K562 (cell line): ENCODE measurements around the gene ZNF331. TPM values are rescaled to one million over a fixed set of nuclear protein-coding genes. Genes with fewer than 3 reads are reported as not detected.

ENCODE experiments used
- ATAC-seq: fragments of 200-7000 bp; cut with Tn5 transposase; 3 replicates; pipeline ENCODE4 v1.9.1; 2020; ENCODE audit warnings: moderate library complexity
- BruUV-seq: library from RNA; stranded (reverse); fragments of 400-500 nt; replicated peaks from 2 replicates; lab custom pipeline; 2021; lab: Mats Ljungman, UMichigan
- CTCF ChIA-PET: fragments of 300-600 bp; formaldehyde crosslinking; extraction: SDS; loops from one replicate; lab custom pipeline; 2021; ENCODE audit warnings: low intra/inter-chr PET ratio; lab: Yijun Ruan, JAX
- POLR2A ChIA-PET: fragments of 300-600, 350-650 bp; sonication (Branson Sonifier 250); formaldehyde crosslinking; extraction: SDS; loops from one replicate; lab custom pipeline; 2021; ENCODE audit warnings: antibody characterized with exemption, inconsistent platforms; lab: Yijun Ruan, JAX
- DNase-seq, 4 experiments: peaks; one replicate each; pipeline versions ENCODE4 v3.0.0 to v3.0.0-alpha.2; 2011 to 2018; ENCODE audit warnings: low spot score in 3 of 4, mixed read lengths in 3 of 4; ENCODE audit errors: extremely low read depth in 1 of 4
- FAIRE-seq: peaks from 2 replicates; lab custom pipeline; 2011; peaks lifted over from hg19 to GRCh38; lab: Jason Lieb, UNC
- H2AFZ ChIP-seq: 2 replicates; pipeline ENCODE4 v1.6.0; 2011; ENCODE audit warnings: low read depth, low read length, control low read depth, inconsistent platforms
- H3K27ac ChIP-seq: fragments of 200-600 bp; 3 replicates; pipeline ENCODE4 v1.8.0; 2011; ENCODE audit warnings: low read depth, mild to moderate bottlenecking, control low read depth, inconsistent platforms, low read length, moderate library complexity, mixed read lengths; ENCODE audit errors: extremely low read depth
- H3K27me3 ChIP-seq, 2 experiments: fragments of 300-600 bp in 1 of 2; 2 replicates in 1 of 2; 3 replicates in 1 of 2; pipeline versions ENCODE4 v1.6.0 to v1.8.0; 2011; ENCODE audit warnings: inconsistent platforms in 2 of 2, low read length in 2 of 2, mild to moderate bottlenecking in 1 of 2, mixed read lengths in 1 of 2, moderate library complexity in 1 of 2; ENCODE audit not compliant: control insufficient read depth in 2 of 2, insufficient read depth in 2 of 2
- H3K36me3 ChIP-seq: fragments of 300-600 bp; 3 replicates; pipeline ENCODE4 v1.8.0; 2011; ENCODE audit warnings: mild to moderate bottlenecking, low read length, inconsistent platforms; ENCODE audit not compliant: control insufficient read depth, insufficient read depth
- H3K4me1 ChIP-seq, 2 experiments: fragments of 200-600 bp in 1 of 2; replicated peaks in 1 of 2; 2 replicates in 1 of 2; 3 replicates in 1 of 2; pipeline versions ENCODE4 v1.5.1 to v1.8.0; 2011; ENCODE audit warnings: inconsistent platforms in 2 of 2, low read length in 2 of 2, mild to moderate bottlenecking in 1 of 2, mixed read lengths in 1 of 2, moderate library complexity in 1 of 2; ENCODE audit not compliant: control insufficient read depth in 2 of 2, insufficient read depth in 2 of 2
- H3K4me2 ChIP-seq: 2 replicates; pipeline ENCODE4 v1.6.1; 2011; ENCODE audit warnings: low read length, control low read depth, inconsistent platforms, mixed read lengths; ENCODE audit not compliant: insufficient read depth
- H3K4me3 ChIP-seq: fragments of 200-600 bp; sonication (generic), shearing (Covaris generic); 2 replicates; pipeline ENCODE4 v1.5.1; 2016; ENCODE audit warnings: control low read depth, inconsistent platforms
- H3K79me2 ChIP-seq: fragments of 200-600 bp; 3 replicates; pipeline ENCODE4 v1.8.0; 2011; ENCODE audit warnings: low read length, inconsistent platforms; ENCODE audit not compliant: control insufficient read depth, insufficient read depth
- H3K9ac ChIP-seq, 2 experiments: 2 replicates each; pipeline versions ENCODE4 v1.6.0 to v1.6.1; 2011; ENCODE audit warnings: low read depth in 2 of 2, low read length in 2 of 2, control low read depth in 1 of 2, inconsistent platforms in 1 of 2, mild to moderate bottlenecking in 1 of 2, mixed read lengths in 1 of 2; ENCODE audit not compliant: insufficient read depth in 1 of 2
- H3K9me1 ChIP-seq: one replicate; pipeline ENCODE4 v1.6.0; 2011; ENCODE audit warnings: inconsistent platforms, mild to moderate bottlenecking, low read length, moderate library complexity; ENCODE audit not compliant: control insufficient read depth, insufficient read depth
- H3K9me3 ChIP-seq: replicated peaks from 2 replicates; pipeline ENCODE4 v1.5.1; 2011; ENCODE audit warnings: low read depth, low read length, inconsistent platforms; ENCODE audit not compliant: control insufficient read depth, insufficient read depth
- H4K20me1 ChIP-seq: replicated peaks from 2 replicates; pipeline ENCODE4 v1.6.1; 2011; ENCODE audit warnings: low read length, inconsistent platforms, mixed read lengths; ENCODE audit not compliant: control insufficient read depth, insufficient read depth
- CAMTA2 ChIP-seq: fragments of 250-450 bp; sonication (Bioruptor Pico); conservative IDR thresholded peaks from 2 replicates; pipeline ENCODE4 v1.5.1; 2022
- CREB5 ChIP-seq: fragments of 250-450 bp; sonication (Bioruptor Pico); IDR thresholded peaks from 2 replicates; pipeline ENCODE4 v1.5.0; 2020; ENCODE audit warnings: mild to moderate bottlenecking
- FOXA3 ChIP-seq, 2 experiments: fragments of 450-650 bp in 1 of 2; sonication (generic) in 1 of 2; formaldehyde crosslinking; IDR thresholded peaks in 1 of 2; conservative IDR thresholded peaks in 1 of 2; 2 replicates each; pipeline versions ENCODE4 v1.4.0 to v1.8.0; 2020 to 2022; ENCODE audit warnings: mild to moderate bottlenecking in 2 of 2, missing genetic modification reagents in 1 of 2
- IFI16 ChIP-seq: fragments of 250-450 bp; sonication (Bioruptor Pico); IDR thresholded peaks from 2 replicates; pipeline ENCODE4 v2.1.2; 2022; ENCODE audit warnings: mild to moderate bottlenecking, inconsistent platforms
- POLR3A ChIP-seq: IDR thresholded peaks from 2 replicates; pipeline ENCODE4 v1.6.1; 2011; ENCODE audit warnings: borderline replicate concordance, mild to moderate bottlenecking, moderate library complexity; ENCODE audit not compliant: insufficient read length, insufficient read depth; ENCODE audit errors: extremely low read depth
- TCFL5 ChIP-seq: fragments of 250-450 bp; sonication (Bioruptor Pico); conservative IDR thresholded peaks from 2 replicates; pipeline ENCODE4 v1.6.1; 2021; ENCODE audit warnings: mild to moderate bottlenecking, moderate library complexity, matching md5 sums
- TFE3 ChIP-seq: fragments of 450-650 bp; formaldehyde crosslinking; IDR thresholded peaks from 2 replicates; pipeline ENCODE4 v1.4.0; 2020; ENCODE audit warnings: mild to moderate bottlenecking, mixed read lengths
- ZBTB26 ChIP-seq: fragments of 450-650 bp; formaldehyde crosslinking; IDR thresholded peaks from 2 replicates; pipeline ENCODE4 v1.4.0; 2022; ENCODE audit warnings: missing genetic modification characterization
- ZBTB5 ChIP-seq: fragments of 450-650 bp; IDR thresholded peaks from 2 replicates; pipeline ENCODE4 v1.6.1; 2017; ENCODE audit warnings: antibody characterized with exemption
- ZFPM2 ChIP-seq: fragments of 250-450 bp; sonication (Bioruptor Pico); IDR thresholded peaks from 2 replicates; pipeline ENCODE4 v1.5.1; 2022; ENCODE audit warnings: mild to moderate bottlenecking
- ZNF224 ChIP-seq: sonication (generic); formaldehyde crosslinking; IDR thresholded peaks from 2 replicates; pipeline ENCODE4 v1.8.0; 2022; ENCODE audit warnings: mild to moderate bottlenecking, missing genetic modification reagents
- ZNF77 ChIP-seq: fragments of 250-450 bp; sonication (Bioruptor Pico); IDR thresholded peaks from 2 replicates; pipeline ENCODE4 v1.5.0; 2020
- WGBS: fragments of 100-300 bp; shearing (Covaris generic); methylation state at CpG from one replicate; pipeline ENCODE4 v1.1.6; 2016; ENCODE audit warnings: low coverage, mixed read lengths; ENCODE audit not compliant: insufficient coverage; ENCODE audit errors: missing lambda C conversion rate; 5-methylcytosine and 5-hydroxymethylcytosine counted together
- in situ Hi-C: fragments of 300-500 bp; cut with MboI; formaldehyde crosslinking; loops from 4 replicates; pipeline ENCODE4 v1.15.0; 2018; ENCODE audit warnings: inconsistent platforms, mixed read lengths
- intact Hi-C: fragments of 100-400 bp; cut with micrococcal nuclease; formaldehyde crosslinking; loops from 2 replicates; pipeline ENCODE4 v1.14.2; 2022
- polyA plus RNA-seq, 8 experiments: library from polyadenylated mRNA; depleted of rRNA in 4 of 8; stranded (reverse) in 5 of 8; unstranded in 3 of 8; fragments of >200 nt; fragmentation: Nextera tagmentation in 2 of 8; fragmentation: Illumina TruSeq in 1 of 8; extraction: Ambion mirVana in 2 of 8; extraction: Trizol in 1 of 8; gene quantifications; 2 replicates each; pipeline versions ENCODE4 v1.2.1 to v1.2.3, GENCODE V29; 2011 to 2014; ENCODE audit warnings: inconsistent platforms in 1 of 8, missing spikeins in 1 of 8
- total RNA-seq, 7 experiments: library from RNA; depleted of rRNA in 6 of 7; stranded (reverse); fragments of >200 nt in 6 of 7; fragmentation: Illumina TruSeq in 2 of 7; extraction: Trizol in 2 of 7; gene quantifications; 2 replicates each; pipeline versions ENCODE4 v1.2.1 to v1.2.3, GENCODE V29; 2011 to 2021; ENCODE audit warnings: low replicate concordance in 1 of 7
- TF ChIP-seq, protein P1 (sequence below), 2 experiments: IDR thresholded peaks; 2 replicates each; pipeline ENCODE4 v1.6.1; 2011; ENCODE audit warnings: borderline replicate concordance in 1 of 2, control low read depth in 1 of 2, low read depth in 1 of 2, low read length in 1 of 2, mild to moderate bottlenecking in 1 of 2, mixed read lengths in 1 of 2, moderate library complexity in 1 of 2; ENCODE audit not compliant: insufficient read depth in 1 of 2, insufficient read length in 1 of 2, poor library complexity in 1 of 2, severe bottlenecking in 1 of 2; ENCODE audit errors: extremely low read depth in 1 of 2

The ZNF331 gene
- total and polyA plus RNA-seq, 9 of the 15 experiments (the other 6 are each of a cell fraction or from before 2014, with no cell fraction given) = 0.23 to 2.7 (median 0.76) TPM

DNA sequence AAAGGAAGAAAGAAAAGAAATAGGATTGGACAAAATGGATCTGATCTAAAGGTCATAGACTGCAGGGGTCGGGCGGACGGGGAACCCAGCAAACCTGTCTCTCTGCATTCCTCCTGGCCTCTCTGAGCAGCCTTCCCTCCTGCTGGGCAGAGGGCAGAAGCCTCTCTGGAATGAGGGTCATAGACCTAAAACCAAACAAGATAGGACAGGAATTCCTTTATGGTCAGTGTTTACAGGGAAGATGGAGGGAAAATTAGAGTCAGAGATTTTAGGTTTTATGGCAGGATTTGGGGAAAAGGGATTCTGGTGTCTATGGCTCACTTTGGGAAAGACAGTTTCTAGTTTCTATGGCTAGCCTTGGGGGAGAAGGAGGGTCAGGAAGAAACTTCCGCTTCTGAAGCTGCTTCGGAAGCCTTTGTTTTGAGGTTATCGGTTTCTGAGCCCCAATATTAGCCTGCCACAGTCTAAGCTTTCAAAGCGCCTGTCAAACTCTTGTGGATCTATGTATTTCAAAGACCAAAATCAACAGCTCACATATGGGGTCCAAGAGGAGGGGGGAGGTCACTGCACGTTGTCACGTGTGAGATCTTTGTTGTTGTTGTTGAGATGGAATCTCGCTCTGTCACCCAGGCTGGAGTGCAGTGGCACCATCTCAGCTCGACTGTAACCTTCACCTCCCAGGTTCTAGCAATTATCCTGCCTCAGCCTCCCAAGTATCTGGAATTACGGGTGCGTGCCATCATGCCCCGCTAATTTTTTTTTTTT, 75.0 kb downstream of the ZNF331 start:
- Histone ChIP-seq H2AFZ (no peak overlapping the region), H3K4me3 (no peak overlapping the region), H3K4me1 (no peaks in the 10 kb centered on the region), H3K4me2 (no peak overlapping the region), H3K9ac (no peak overlapping the region), H3K27ac (no peak overlapping the region), H3K9me3 (no peaks in the 10 kb centered on the region), H3K27me3 (peaks cover 4 to 15% of the 10 kb centered on the region in 2 experiments; a peak in 4 of 5 replicates), H3K36me3 (no peaks in the 10 kb centered on the region), H3K79me2 (no peaks in the 10 kb centered on the region), H4K20me1 (no peaks in the 10 kb centered on the region), H3K9me1 (no peaks in the 10 kb centered on the region)
- DNase-seq (no peak), FAIRE-seq (no peak), ATAC-seq (no peak)
- ChIA-PET POLR2A (no interaction called here), CTCF (no interaction called here)
- WGBS = 1% methylated on average over 14 of the region's 14 CpGs
- TF ChIP-seq CAMTA2 (CRISPR knock-in tag) (no peak), ZBTB5 (no peak), ZBTB26 (CRISPR knock-in tag) (no peak), TFE3 (CRISPR knock-in tag) (no peak), IFI16 (CRISPR knock-in tag) (no peak), CREB5 (CRISPR knock-in tag) (no peak), ZFPM2 (no peak), TCFL5 (CRISPR knock-in tag) (no peak), ZNF224 (CRISPR knock-in tag) (no peak), FOXA3 (CRISPR knock-in tag; conservative IDR thresholded peaks at IDR 0.05 in 1 of 2, IDR thresholded peaks at IDR 0.05 in 1 of 2) (no peak), ZNF77 (no peak), POLR3A (no peak)
- TF ChIP-seq, protein P1, sequence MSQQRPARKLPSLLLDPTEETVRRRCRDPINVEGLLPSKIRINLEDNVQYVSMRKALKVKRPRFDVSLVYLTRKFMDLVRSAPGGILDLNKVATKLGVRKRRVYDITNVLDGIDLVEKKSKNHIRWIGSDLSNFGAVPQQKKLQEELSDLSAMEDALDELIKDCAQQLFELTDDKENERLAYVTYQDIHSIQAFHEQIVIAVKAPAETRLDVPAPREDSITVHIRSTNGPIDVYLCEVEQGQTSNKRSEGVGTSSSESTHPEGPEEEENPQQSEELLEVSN (IDR thresholded peaks at IDR 0.05; ENCODE audit: borderline replicate concordance in 1 of 2, extremely low read depth in 1 of 2, insufficient read depth in 1 of 2, insufficient read length in 1 of 2, low read depth in 1 of 2, low read length in 1 of 2, poor library complexity in 1 of 2, severe bottlenecking in 1 of 2) = no peak
- BruUV-seq = no TSS peak
- intact Hi-C loops = no loop called here
- in situ Hi-C loops = no loop called here
